PC-3 (cell line): ENCODE data around the gene SMIM7.

Source experiments
- EZH2 ChIP-seq: fragments of 300-600 bp; sonication (generic); IDR thresholded peaks from one replicate; pipeline ENCODE4 v1.6.1; 2017; ENCODE audit warnings: antibody characterized with exemption, mild to moderate bottlenecking, low read length; ENCODE audit not compliant: unreplicated experiment
- TF ChIP-seq, protein P1 (sequence below): fragments of 300-600 bp; sonication (generic); conservative IDR thresholded peaks from 2 replicates; pipeline ENCODE4 v1.5.1; 2017; ENCODE audit warnings: antibody characterized with exemption, low read depth, mild to moderate bottlenecking, low read length

DNA sequence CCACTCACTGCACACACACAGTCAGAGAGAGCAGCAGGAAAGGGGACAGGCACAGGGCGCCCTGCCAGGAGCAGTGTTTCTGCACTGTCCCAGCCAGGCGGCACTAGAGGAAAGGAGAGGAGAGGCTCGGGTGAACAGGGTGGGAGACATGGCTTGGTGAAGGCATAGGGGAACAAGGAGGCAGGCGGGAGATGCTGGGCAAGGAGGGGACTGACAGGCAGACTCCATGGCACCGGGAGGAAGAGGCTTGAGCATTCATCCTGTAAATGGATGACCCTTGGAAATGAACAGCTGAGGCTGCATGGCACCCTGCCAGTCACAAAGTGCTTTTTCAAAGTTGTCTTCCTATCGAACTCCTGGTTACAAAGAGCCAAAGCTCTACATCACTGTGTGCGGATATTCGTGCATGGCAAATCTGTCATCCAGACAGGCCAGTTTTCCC is 54.4 kb downstream of the SMIM7 start:
- TF ChIP-seq, protein P1, sequence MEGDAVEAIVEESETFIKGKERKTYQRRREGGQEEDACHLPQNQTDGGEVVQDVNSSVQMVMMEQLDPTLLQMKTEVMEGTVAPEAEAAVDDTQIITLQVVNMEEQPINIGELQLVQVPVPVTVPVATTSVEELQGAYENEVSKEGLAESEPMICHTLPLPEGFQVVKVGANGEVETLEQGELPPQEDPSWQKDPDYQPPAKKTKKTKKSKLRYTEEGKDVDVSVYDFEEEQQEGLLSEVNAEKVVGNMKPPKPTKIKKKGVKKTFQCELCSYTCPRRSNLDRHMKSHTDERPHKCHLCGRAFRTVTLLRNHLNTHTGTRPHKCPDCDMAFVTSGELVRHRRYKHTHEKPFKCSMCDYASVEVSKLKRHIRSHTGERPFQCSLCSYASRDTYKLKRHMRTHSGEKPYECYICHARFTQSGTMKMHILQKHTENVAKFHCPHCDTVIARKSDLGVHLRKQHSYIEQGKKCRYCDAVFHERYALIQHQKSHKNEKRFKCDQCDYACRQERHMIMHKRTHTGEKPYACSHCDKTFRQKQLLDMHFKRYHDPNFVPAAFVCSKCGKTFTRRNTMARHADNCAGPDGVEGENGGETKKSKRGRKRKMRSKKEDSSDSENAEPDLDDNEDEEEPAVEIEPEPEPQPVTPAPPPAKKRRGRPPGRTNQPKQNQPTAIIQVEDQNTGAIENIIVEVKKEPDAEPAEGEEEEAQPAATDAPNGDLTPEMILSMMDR: no peak
- no peak for TF ChIP-seq EZH2
